HFFc6 (cell line): ENCODE data around the gene PRKG1. TPM values are rescaled to one million over a fixed set of nuclear protein-coding genes. Genes with fewer than 3 reads are reported as not detected.

Source experiments
- DNase-seq: peaks from one replicate; pipeline ENCODE4 v3.0.0-alpha.2; 2018
- H3K27ac Mint-ChIP-seq: 2 replicates; pipeline ENCODE4 v1.8.0; 2020; ENCODE audit warnings: mild to moderate bottlenecking, mixed read lengths
- H3K27me3 Mint-ChIP-seq: 2 replicates; pipeline ENCODE4 v1.8.0; 2021; ENCODE audit warnings: mild to moderate bottlenecking, moderate library complexity, mixed read lengths; ENCODE audit not compliant: insufficient read depth
- H3K36me3 Mint-ChIP-seq: 2 replicates; pipeline ENCODE4 v1.8.0; 2021; ENCODE audit warnings: low read depth, mixed read lengths
- H3K4me1 Mint-ChIP-seq: 2 replicates; pipeline ENCODE4 v1.8.0; 2020; ENCODE audit warnings: low read depth, mixed read lengths
- H3K4me3 Mint-ChIP-seq: 2 replicates; pipeline ENCODE4 v1.8.0; 2020; ENCODE audit warnings: mild to moderate bottlenecking, moderate library complexity, mixed read lengths
- H3K9me3 Mint-ChIP-seq: 2 replicates; pipeline ENCODE4 v1.8.0; 2020; ENCODE audit warnings: mild to moderate bottlenecking, mixed read lengths
- CTCF ChIP-seq: fragments of 200-600 bp; sonication (generic); IDR thresholded peaks from 2 replicates; pipeline ENCODE4 v1.5.0; 2021; ENCODE audit warnings: antibody characterized with exemption, mild to moderate bottlenecking
- total RNA-seq, 6 experiments: library from RNA; stranded (reverse); fragmentation: NEBNext Ultra II Directional; extraction: Animal tissue kit (Norgen Biotek cat#: 25700); gene quantifications; 2 replicates in 1 of 6; 3 replicates in 5 of 6; pipeline ENCODE4 v1.2.3, GENCODE V29; 2021

The PRKG1 gene
- total RNA-seq, 6 experiments from 2014 or later: 9.3 to 10.1 (median 9.8) TPM

- DNase-seq: no peak
- Mint-ChIP-seq H3K27me3 (no peaks in the 10 kb centered on the region), H3K4me1 (peaks cover 3% of the 10 kb centered on the region; the same call in 1 of the 2 replicates), H3K27ac (no peak overlapping the region), H3K9me3 (no peaks in the 10 kb centered on the region), H3K4me3 (no peak overlapping the region), H3K36me3 (no peaks in the 10 kb centered on the region)
- no peak for TF ChIP-seq CTCF
Observed at GRCh38 chr10:51643734-51644133, 569.4 kb downstream of the PRKG1 start.

GRCh38 chr10:51649064-51649463, 574.8 kb downstream of the PRKG1 start:
- Mint-ChIP-seq H3K27me3 (no peaks in the 10 kb centered on the region; the same call in 1 of the 2 replicates), H3K27ac (no peak overlapping the region), H3K4me1 (peaks cover 23% of the 10 kb centered on the region; the same call in 1 of the 2 replicates), H3K4me3 (peak overlapping the region; percentile 27; the same call in 1 of the 2 replicates), H3K9me3 (no peaks in the 10 kb centered on the region), H3K36me3 (no peaks in the 10 kb centered on the region)
- no peak for DNase-seq
- TF ChIP-seq CTCF: no peak

GRCh38 chr10:51651063-51651462, 576.8 kb downstream of the PRKG1 start:
- Mint-ChIP-seq H3K4me3 (no peak overlapping the region), H3K27ac (no peak overlapping the region), H3K4me1 (peaks cover 23% of the 10 kb centered on the region; the same call in 1 of the 2 replicates), H3K36me3 (no peaks in the 10 kb centered on the region), H3K27me3 (no peaks in the 10 kb centered on the region; the same call in 1 of the 2 replicates), H3K9me3 (no peaks in the 10 kb centered on the region)
- DNase-seq: peak; percentile 4
- no peak for TF ChIP-seq CTCF

GRCh38 chr10:51653025-51653424, 578.7 kb downstream of the PRKG1 start:
- H3K4me1 Mint-ChIP-seq: peaks cover 27% of the 10 kb centered on the region; the same call in 1 of the 2 replicates
- no peak overlapping the region for H3K27ac Mint-ChIP-seq
- H3K9me3 Mint-ChIP-seq: no peaks in the 10 kb centered on the region
- H3K27me3 Mint-ChIP-seq: no peaks in the 10 kb centered on the region; the same call in 1 of the 2 replicates
- H3K4me3 Mint-ChIP-seq: no peak overlapping the region
- DNase-seq: no peak
- TF ChIP-seq CTCF: no peak
- H3K36me3 Mint-ChIP-seq: no peaks in the 10 kb centered on the region

- peaks cover 12% of the 10 kb centered on the region; the same call in 1 of the 2 replicates for H3K4me1 Mint-ChIP-seq
- no peaks in the 10 kb centered on the region for H3K9me3 Mint-ChIP-seq
- DNase-seq: no peak
- no peaks in the 10 kb centered on the region; the same call in 1 of the 2 replicates for H3K27me3 Mint-ChIP-seq
- no peak for TF ChIP-seq CTCF
- no peak overlapping the region for H3K27ac Mint-ChIP-seq
- H3K4me3 Mint-ChIP-seq: no peak overlapping the region
- H3K36me3 Mint-ChIP-seq: no peaks in the 10 kb centered on the region
Observed at GRCh38 chr10:51654918-51655317, 580.6 kb downstream of the PRKG1 start.

GRCh38 chr10:51656503-51656902, 582.2 kb downstream of the PRKG1 start:
- H3K36me3 Mint-ChIP-seq: no peaks in the 10 kb centered on the region
- H3K27me3 Mint-ChIP-seq: no peaks in the 10 kb centered on the region
- DNase-seq: no peak
- H3K27ac Mint-ChIP-seq: no peak overlapping the region
- no peak for TF ChIP-seq CTCF
- H3K4me3 Mint-ChIP-seq: no peak overlapping the region
- H3K9me3 Mint-ChIP-seq: no peaks in the 10 kb centered on the region
- H3K4me1 Mint-ChIP-seq: peaks cover 4% of the 10 kb centered on the region; the same call in 1 of the 2 replicates
